OCI-LY3 (cell line): ENCODE data around the gene PTGIS.
"Not testable (repeated sequence)": the region's sequence is repeated elsewhere in the genome, so short reads cannot be mapped to it uniquely, and the experiment has no call there.

Experiments
- EZH2phosphoT487 ChIP-seq: fragments of 200-600 bp; shearing (Covaris generic); IDR thresholded peaks from 2 replicates; pipeline ENCODE4 v1.6.1; 2018; ENCODE audit warnings: antibody characterized with exemption, mixed run types, low read depth
- TF ChIP-seq, protein P1 (sequence below): fragments of 200-600, 300-600 bp; sonication (generic); IDR thresholded peaks from 2 replicates; pipeline ENCODE4 v1.5.1; 2014; ENCODE audit warnings: antibody characterized with exemption, low read length, low read depth

DNA sequence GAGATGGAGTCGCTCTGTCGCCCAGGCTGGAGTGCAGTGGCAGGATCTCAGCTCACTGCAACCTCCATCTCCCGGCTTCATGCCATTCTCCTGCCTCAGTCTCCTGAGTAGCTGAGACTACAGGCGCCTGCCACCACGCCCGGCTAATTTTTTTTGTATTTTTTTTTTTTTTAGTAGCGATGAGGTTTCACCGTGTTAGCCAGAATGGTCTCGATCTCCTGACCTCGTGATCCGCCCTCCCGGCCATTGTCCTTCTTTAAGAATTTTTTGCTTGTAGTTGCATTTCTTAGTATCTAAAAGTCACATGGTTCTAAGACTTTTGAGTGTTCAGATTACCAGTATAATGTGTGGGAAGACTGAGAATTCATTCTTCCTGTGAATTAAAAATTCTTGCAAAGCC is 2.9 kb downstream of the PTGIS start:
- TF ChIP-seq, protein P1, sequence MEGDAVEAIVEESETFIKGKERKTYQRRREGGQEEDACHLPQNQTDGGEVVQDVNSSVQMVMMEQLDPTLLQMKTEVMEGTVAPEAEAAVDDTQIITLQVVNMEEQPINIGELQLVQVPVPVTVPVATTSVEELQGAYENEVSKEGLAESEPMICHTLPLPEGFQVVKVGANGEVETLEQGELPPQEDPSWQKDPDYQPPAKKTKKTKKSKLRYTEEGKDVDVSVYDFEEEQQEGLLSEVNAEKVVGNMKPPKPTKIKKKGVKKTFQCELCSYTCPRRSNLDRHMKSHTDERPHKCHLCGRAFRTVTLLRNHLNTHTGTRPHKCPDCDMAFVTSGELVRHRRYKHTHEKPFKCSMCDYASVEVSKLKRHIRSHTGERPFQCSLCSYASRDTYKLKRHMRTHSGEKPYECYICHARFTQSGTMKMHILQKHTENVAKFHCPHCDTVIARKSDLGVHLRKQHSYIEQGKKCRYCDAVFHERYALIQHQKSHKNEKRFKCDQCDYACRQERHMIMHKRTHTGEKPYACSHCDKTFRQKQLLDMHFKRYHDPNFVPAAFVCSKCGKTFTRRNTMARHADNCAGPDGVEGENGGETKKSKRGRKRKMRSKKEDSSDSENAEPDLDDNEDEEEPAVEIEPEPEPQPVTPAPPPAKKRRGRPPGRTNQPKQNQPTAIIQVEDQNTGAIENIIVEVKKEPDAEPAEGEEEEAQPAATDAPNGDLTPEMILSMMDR = not testable (repeated sequence)
- not testable (repeated sequence) for TF ChIP-seq EZH2phosphoT487
